HEK293 (cell line): Measurements from ENCODE around the gene GTPBP4.

Experiments used
- CTCF ChIA-PET: fragments of 350-600 bp; formaldehyde crosslinking; extraction: SDS; loops from one replicate; lab custom pipeline; 2021; ENCODE audit warnings: antibody characterized with exemption; lab: Yijun Ruan, JAX
- POLR2A ChIA-PET: fragments of 300-600 bp; formaldehyde crosslinking; extraction: SDS; loops from one replicate; lab custom pipeline; 2020; ENCODE audit warnings: antibody characterized with exemption, inconsistent platforms; lab: Yijun Ruan, JAX
- H3K27ac ChIP-seq: fragments of 200-500 bp; sonication (Bioruptor generic); 2 replicates; pipeline ENCODE4 v1.5.1; 2014; ENCODE audit warnings: low read depth, low read length, control low read depth, inconsistent platforms; ENCODE audit errors: extremely low read depth
- H3K36me3 ChIP-seq, 2 experiments: fragments of 200-500 bp in 1 of 2; sonication (Bioruptor generic) in 1 of 2; 1 replicate in 1 of 2; 2 replicates in 1 of 2; pipeline ENCODE4 v1.5.1; 2014 to 2017; ENCODE audit warnings: inconsistent platforms in 2 of 2, low read length in 2 of 2; ENCODE audit not compliant: control insufficient read depth in 2 of 2, insufficient read depth in 1 of 2
- H3K4me1 ChIP-seq: fragments of 200-500 bp; sonication (Bioruptor generic); 2 replicates; pipeline ENCODE4 v1.5.1; 2014; ENCODE audit warnings: mild to moderate bottlenecking, low read length, inconsistent platforms; ENCODE audit not compliant: control insufficient read depth, insufficient read depth
- H3K4me3 ChIP-seq: 2 replicates; pipeline ENCODE4 v1.5.1; 2011; ENCODE audit warnings: low read depth, mild to moderate bottlenecking, control low read depth, low read length, moderate library complexity
- H3K9me3 ChIP-seq: fragments of 200-500 bp; sonication (Bioruptor generic); 2 replicates; pipeline ENCODE4 v1.5.1; 2014; ENCODE audit warnings: low read depth, low read length, inconsistent platforms; ENCODE audit not compliant: control insufficient read depth, insufficient read depth
- BCL11A ChIP-seq: fragments of 450-650 bp; formaldehyde crosslinking; IDR thresholded peaks from 2 replicates; pipeline ENCODE4 v1.5.1; 2016; ENCODE audit warnings: low read depth, missing biosample characterization, missing genetic modification characterization
- CTCF ChIP-seq: fragments of 450-650 bp; formaldehyde crosslinking; IDR thresholded peaks from 2 replicates; pipeline ENCODE4 v1.5.1; 2016; ENCODE audit warnings: missing biosample characterization, missing genetic modification characterization
- GFI1B ChIP-seq: fragments of 450-650 bp; formaldehyde crosslinking; IDR thresholded peaks from 2 replicates; pipeline ENCODE4 v1.5.1; 2016; ENCODE audit warnings: missing biosample characterization, missing genetic modification characterization
- GLI2 ChIP-seq: fragments of 450-650 bp; formaldehyde crosslinking; IDR thresholded peaks from 2 replicates; pipeline ENCODE4; 2017; ENCODE audit warnings: missing biosample characterization, missing genetic modification characterization, low read depth, borderline replicate concordance
- GLIS2 ChIP-seq: fragments of 450-650 bp; formaldehyde crosslinking; IDR thresholded peaks from 2 replicates; pipeline ENCODE4 v1.5.1; 2016; ENCODE audit warnings: missing biosample characterization, missing genetic modification characterization
- HIC1 ChIP-seq: fragments of 450-650 bp; formaldehyde crosslinking; IDR thresholded peaks from 2 replicates; pipeline ENCODE4 v1.5.1; 2016; ENCODE audit warnings: missing biosample characterization, missing genetic modification characterization
- SP2 ChIP-seq: fragments of 450-650 bp; formaldehyde crosslinking; IDR thresholded peaks from 2 replicates; pipeline ENCODE4 v1.5.1; 2016; ENCODE audit warnings: missing biosample characterization, missing genetic modification characterization
- ZNF132 ChIP-seq: fragments of 450-650 bp; formaldehyde crosslinking; IDR thresholded peaks from 2 replicates; pipeline ENCODE4 v1.5.1; 2017; ENCODE audit warnings: missing biosample characterization, missing genetic modification characterization, borderline replicate concordance
- ZNF214 ChIP-seq: fragments of 450-650 bp; formaldehyde crosslinking; IDR thresholded peaks from 2 replicates; pipeline ENCODE4 v1.5.1; 2017; ENCODE audit warnings: missing biosample characterization, mild to moderate bottlenecking, missing genetic modification characterization, borderline replicate concordance
- ZNF239 ChIP-seq: fragments of 450-650 bp; formaldehyde crosslinking; IDR thresholded peaks from 2 replicates; pipeline ENCODE4 v1.5.1; 2016; ENCODE audit warnings: missing biosample characterization, missing genetic modification characterization
- ZNF24 ChIP-seq: fragments of 450-650 bp; formaldehyde crosslinking; IDR thresholded peaks from 2 replicates; pipeline ENCODE4 v1.5.1; 2016; ENCODE audit warnings: missing biosample characterization, missing genetic modification characterization
- ZNF341 ChIP-seq: fragments of 450-650 bp; formaldehyde crosslinking; IDR thresholded peaks from 2 replicates; pipeline ENCODE4; 2016; ENCODE audit warnings: low read depth, missing biosample characterization, missing genetic modification characterization
- ZNF513 ChIP-seq: fragments of 450-650 bp; IDR thresholded peaks from 2 replicates; pipeline ENCODE4 v1.5.1; 2018; ENCODE audit warnings: missing biosample characterization, missing genetic modification characterization
- ZNF561 ChIP-seq: fragments of 450-650 bp; IDR thresholded peaks from 2 replicates; pipeline ENCODE4 v1.5.1; 2018; ENCODE audit warnings: missing biosample characterization, missing genetic modification characterization, borderline replicate concordance
- ZNF596 ChIP-seq: fragments of 450-650 bp; IDR thresholded peaks from 2 replicates; pipeline ENCODE4 v1.5.0; 2018; ENCODE audit warnings: missing biosample characterization, mild to moderate bottlenecking, missing genetic modification characterization, moderate library complexity
- ZNF629 ChIP-seq: fragments of 450-650 bp; formaldehyde crosslinking; IDR thresholded peaks from 2 replicates; pipeline ENCODE4 v1.5.1; 2017; ENCODE audit warnings: missing biosample characterization, missing genetic modification characterization
- ZNF654 ChIP-seq: fragments of 450-650 bp; formaldehyde crosslinking; IDR thresholded peaks from 2 replicates; pipeline ENCODE4 v1.5.1; 2016; ENCODE audit warnings: low read depth, missing biosample characterization, missing genetic modification characterization
- ZXDB ChIP-seq: fragments of 450-650 bp; formaldehyde crosslinking; IDR thresholded peaks from 2 replicates; pipeline ENCODE4 v1.5.1; 2016; ENCODE audit warnings: missing biosample characterization, missing genetic modification characterization
- TF ChIP-seq, protein P1 (sequence below): fragments of 450-650 bp; formaldehyde crosslinking; IDR thresholded peaks from 2 replicates; pipeline ENCODE4 v1.5.1; 2017; ENCODE audit warnings: missing biosample characterization, missing genetic modification characterization
- TF ChIP-seq, protein P2 (sequence below): fragments of 450-650 bp; formaldehyde crosslinking; IDR thresholded peaks from 2 replicates; pipeline ENCODE4 v1.5.1; 2016; ENCODE audit warnings: missing biosample characterization, missing genetic modification characterization

GTPBP4 gene

GRCh38 chr10:1003884-1004670 is 15.8 kb downstream of the GTPBP4 start:
- Histone ChIP-seq H3K9me3 (no peaks in the 10 kb centered on the region), H3K4me3 (no peak overlapping the region), H3K27ac (no peak overlapping the region)
- CTCF ChIA-PET: no interaction called here
- TF ChIP-seq ZNF654 (tag by site-specific recombination): no peak
- no peak for TF ChIP-seq ZNF561
- TF ChIP-seq, protein P1, sequence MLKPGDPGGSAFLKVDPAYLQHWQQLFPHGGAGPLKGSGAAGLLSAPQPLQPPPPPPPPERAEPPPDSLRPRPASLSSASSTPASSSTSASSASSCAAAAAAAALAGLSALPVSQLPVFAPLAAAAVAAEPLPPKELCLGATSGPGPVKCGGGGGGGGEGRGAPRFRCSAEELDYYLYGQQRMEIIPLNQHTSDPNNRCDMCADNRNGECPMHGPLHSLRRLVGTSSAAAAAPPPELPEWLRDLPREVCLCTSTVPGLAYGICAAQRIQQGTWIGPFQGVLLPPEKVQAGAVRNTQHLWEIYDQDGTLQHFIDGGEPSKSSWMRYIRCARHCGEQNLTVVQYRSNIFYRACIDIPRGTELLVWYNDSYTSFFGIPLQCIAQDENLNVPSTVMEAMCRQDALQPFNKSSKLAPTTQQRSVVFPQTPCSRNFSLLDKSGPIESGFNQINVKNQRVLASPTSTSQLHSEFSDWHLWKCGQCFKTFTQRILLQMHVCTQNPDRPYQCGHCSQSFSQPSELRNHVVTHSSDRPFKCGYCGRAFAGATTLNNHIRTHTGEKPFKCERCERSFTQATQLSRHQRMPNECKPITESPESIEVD (tag by site-specific recombination): no peak
- TF ChIP-seq GLIS2 (tag by site-specific recombination): no peak
- TF ChIP-seq ZNF513 (tag by site-specific recombination): no peak
- no peak for TF ChIP-seq BCL11A (tag by site-specific recombination)
- TF ChIP-seq CTCF (tag by site-specific recombination): no peak
- TF ChIP-seq ZNF629: no peak
- no peak for TF ChIP-seq ZNF341
- TF ChIP-seq ZNF132: no peak
- no peak for TF ChIP-seq HIC1 (tag by site-specific recombination)
- TF ChIP-seq, all 188 proteins: peak for 0
- Histone ChIP-seq H3K4me1 (no peaks in the 10 kb centered on the region), H3K36me3 (peaks cover 78 to 98% of the 10 kb centered on the region in 2 experiments)
- POLR2A ChIA-PET: interaction anchor here (0.5 kb wide), 1 partner anchor 18 kb away, joined by 3 read pairs; no protein-coding TSS in a partner anchor

GRCh38 chr10:1006573-1006972 is 18.3 kb downstream of the GTPBP4 start:
- peaks cover 67 to 99% of the 10 kb centered on the region in 2 experiments for H3K36me3 ChIP-seq
- ChIA-PET POLR2A (no interaction called here), CTCF (interaction anchor here (0.6 kb wide), 1 partner anchor 59 kb away, joined by 3 read pairs; no protein-coding TSS in a partner anchor)
- TF ChIP-seq ZNF596: no peak
- no peak overlapping the region for H3K27ac ChIP-seq
- H3K9me3 ChIP-seq: no peaks in the 10 kb centered on the region
- no peak overlapping the region for H3K4me3 ChIP-seq
- H3K4me1 ChIP-seq: no peaks in the 10 kb centered on the region

- CTCF ChIA-PET: no interaction called here
- no peak for TF ChIP-seq GFI1B
- no peak for TF ChIP-seq ZNF214 (tag by site-specific recombination)
- TF ChIP-seq, protein P2, sequence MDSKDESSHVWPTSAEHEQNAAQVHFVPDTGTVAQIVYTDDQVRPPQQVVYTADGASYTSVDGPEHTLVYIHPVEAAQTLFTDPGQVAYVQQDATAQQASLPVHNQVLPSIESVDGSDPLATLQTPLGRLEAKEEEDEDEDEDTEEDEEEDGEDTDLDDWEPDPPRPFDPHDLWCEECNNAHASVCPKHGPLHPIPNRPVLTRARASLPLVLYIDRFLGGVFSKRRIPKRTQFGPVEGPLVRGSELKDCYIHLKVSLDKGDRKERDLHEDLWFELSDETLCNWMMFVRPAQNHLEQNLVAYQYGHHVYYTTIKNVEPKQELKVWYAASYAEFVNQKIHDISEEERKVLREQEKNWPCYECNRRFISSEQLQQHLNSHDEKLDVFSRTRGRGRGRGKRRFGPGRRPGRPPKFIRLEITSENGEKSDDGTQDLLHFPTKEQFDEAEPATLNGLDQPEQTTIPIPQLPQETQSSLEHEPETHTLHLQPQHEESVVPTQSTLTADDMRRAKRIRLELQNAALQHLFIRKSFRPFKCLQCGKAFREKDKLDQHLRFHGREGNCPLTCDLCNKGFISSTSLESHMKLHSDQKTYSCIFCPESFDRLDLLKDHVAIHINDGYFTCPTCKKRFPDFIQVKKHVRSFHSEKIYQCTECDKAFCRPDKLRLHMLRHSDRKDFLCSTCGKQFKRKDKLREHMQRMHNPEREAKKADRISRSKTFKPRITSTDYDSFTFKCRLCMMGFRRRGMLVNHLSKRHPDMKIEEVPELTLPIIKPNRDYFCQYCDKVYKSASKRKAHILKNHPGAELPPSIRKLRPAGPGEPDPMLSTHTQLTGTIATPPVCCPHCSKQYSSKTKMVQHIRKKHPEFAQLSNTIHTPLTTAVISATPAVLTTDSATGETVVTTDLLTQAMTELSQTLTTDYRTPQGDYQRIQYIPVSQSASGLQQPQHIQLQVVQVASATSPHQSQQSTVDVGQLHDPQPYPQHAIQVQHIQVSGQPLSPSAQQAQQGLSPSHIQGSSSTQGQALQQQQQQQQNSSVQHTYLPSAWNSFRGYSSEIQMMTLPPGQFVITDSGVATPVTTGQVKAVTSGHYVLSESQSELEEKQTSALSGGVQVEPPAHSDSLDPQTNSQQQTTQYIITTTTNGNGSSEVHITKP: no peak
- no peak for TF ChIP-seq GLI2 (tag by site-specific recombination)
- no peak for TF ChIP-seq SP2 (tag by site-specific recombination)
- no peak for TF ChIP-seq ZXDB
- TF ChIP-seq ZNF24 (tag by site-specific recombination): no peak
- no peak for TF ChIP-seq ZNF239 (tag by site-specific recombination)
- no peak for TF ChIP-seq ZNF341
Measured at GRCh38 chr10:1007583-1007982, 19.3 kb downstream of the GTPBP4 start.

More at GRCh38 chr10:1007583-1007982, 19.3 kb downstream of the GTPBP4 start:
- POLR2A ChIA-PET: no interaction called here
- Histone ChIP-seq H3K9me3 (no peaks in the 10 kb centered on the region), H3K4me3 (no peak overlapping the region), H3K27ac (no peak overlapping the region), H3K36me3 (peaks cover 67 to 99% of the 10 kb centered on the region in 2 experiments), H3K4me1 (no peaks in the 10 kb centered on the region)
